C4-2B (cell line): Measurements from ENCODE around the gene PMS2.

Experiments
- CTCF ChIP-seq: fragments of 450-650 bp; conservative IDR thresholded peaks from 2 replicates; pipeline ENCODE4 v1.5.1; 2017; ENCODE audit warnings: mild to moderate bottlenecking
- ZFX ChIP-seq: fragments of 450-650 bp; IDR thresholded peaks from 2 replicates; pipeline ENCODE4 v1.6.1; 2017

GRCh38 chr7:6015917-6016652, 7.2 kb upstream of the PMS2 start:
- no peak for TF ChIP-seq CTCF
- no peak for TF ChIP-seq ZFX
